Vagina (tissue), 2 donors: ENCODE measurements around the gene MYLK. TPM values are rescaled to one million over a fixed set of nuclear protein-coding genes. Genes with fewer than 3 reads are reported as not detected.
A peak's percentile ranks its signal among the peaks of the same experiment; 100 is the strongest.

ENCODE experiments used
- DNase-seq, 2 donors: peaks; one replicate each; pipeline ENCODE4 v3.0.0-alpha.2; 2017; ENCODE audit errors: extremely low spot score in 2 of 2
- H3K27ac ChIP-seq: fragments of 200-600 bp; sonication (generic); one replicate; pipeline ENCODE4 v1.5.1; 2019
- H3K27me3 ChIP-seq: fragments of 200-600 bp; sonication (generic); one replicate; pipeline ENCODE4 v1.5.1; 2019
- H3K36me3 ChIP-seq, 2 donors: fragments of 200-600 bp; sonication (generic); one replicate each; pipeline ENCODE4 v1.5.1; 2017 to 2019
- H3K4me1 ChIP-seq: fragments of 200-600 bp; sonication (generic); one replicate; pipeline ENCODE4 v1.5.1; 2019
- H3K4me3 ChIP-seq, 2 donors: fragments of 200-600 bp; sonication (generic); 1 replicate in 1 of 2; 2 replicates in 1 of 2; pipeline ENCODE4 v1.5.1; 2016 to 2019
- H3K9me3 ChIP-seq: fragments of 200-600 bp; sonication (generic); one replicate; pipeline ENCODE4 v1.5.1; 2019
- CTCF ChIP-seq, 3 experiments: fragments of 450-650 bp in 2 of 3; fragments of 200-600 bp in 1 of 3; sonication (generic) in 1 of 3; IDR thresholded peaks; one replicate each; pipeline ENCODE4 v1.5.1; 2017 to 2019; ENCODE audit warnings: antibody characterized with exemption in 3 of 3, mild to moderate bottlenecking in 2 of 3, moderate library complexity in 2 of 3
- POLR2A ChIP-seq, 2 donors: fragments of 450-650 bp; IDR thresholded peaks; one replicate each; pipeline ENCODE4 v1.6.1; 2017; ENCODE audit warnings: antibody characterized with exemption in 2 of 2, mild to moderate bottlenecking in 2 of 2, moderate library complexity in 2 of 2
- POLR2AphosphoS5 ChIP-seq, 2 donors: sonication (generic); formaldehyde crosslinking; IDR thresholded peaks; one replicate each; pipeline ENCODE4 v1.9.0; 2017; ENCODE audit warnings: antibody characterized with exemption in 2 of 2, mild to moderate bottlenecking in 2 of 2, low read depth in 1 of 2; ENCODE audit not compliant: insufficient read depth in 1 of 2
- intact Hi-C: fragments of 100-400 bp; cut with DNase I; formaldehyde crosslinking; loops from one replicate; pipeline ENCODE4 v1.15.1; 2023
- total RNA-seq: library from RNA; depleted of rRNA; stranded (reverse); fragments of >200 nt; gene quantifications from one replicate; pipeline ENCODE4 v1.2.3, GENCODE V29; 2016

The MYLK gene
- total RNA-seq, 1 donor from 2014 or later = 352 TPM

- intact Hi-C loops = no loop called here
Observed at GRCh38 chr3:123805101-123805500, 79.0 kb downstream of the MYLK start.

GRCh38 chr3:123804676-123805075, 79.5 kb downstream of the MYLK start:
- Histone ChIP-seq H3K36me3 (no peaks in the 10 kb centered on the region), H3K27me3 (no peaks in the 10 kb centered on the region), H3K27ac (no peak overlapping the region), H3K9me3 (no peaks in the 10 kb centered on the region), H3K4me3 (no peak overlapping the region), H3K4me1 (peaks cover 7% of the 10 kb centered on the region)
- intact Hi-C loops = no loop called here
- TF ChIP-seq CTCF (IDR thresholded peaks at IDR 0.05) (no peak), POLR2AphosphoS5 (IDR thresholded peaks at IDR 0.05; ENCODE audit: insufficient read depth in 1 of 2, low read depth in 1 of 2) (no peak), POLR2A (IDR thresholded peaks at IDR 0.05) (no peak)
- peak in 1 of 2 donors; percentile 77 for DNase-seq

More at GRCh38 chr3:123805101-123805500, 79.0 kb downstream of the MYLK start:
- H3K4me1 ChIP-seq = peaks cover 2% of the 10 kb centered on the region
- no peaks in the 10 kb centered on the region for H3K27me3 ChIP-seq
- no peak for DNase-seq
- H3K27ac ChIP-seq = no peak overlapping the region
- H3K9me3 ChIP-seq = no peaks in the 10 kb centered on the region
- no peak overlapping the region for H3K4me3 ChIP-seq
- H3K36me3 ChIP-seq = no peaks in the 10 kb centered on the region
- TF ChIP-seq POLR2AphosphoS5 (IDR thresholded peaks at IDR 0.05; ENCODE audit: insufficient read depth in 1 of 2, low read depth in 1 of 2) (no peak), CTCF (IDR thresholded peaks at IDR 0.05) (no peak), POLR2A (IDR thresholded peaks at IDR 0.05) (no peak)

- Histone ChIP-seq H3K4me3 (no peak overlapping the region), H3K4me1 (peaks cover 12% of the 10 kb centered on the region), H3K27me3 (no peaks in the 10 kb centered on the region), H3K36me3 (no peaks in the 10 kb centered on the region), H3K27ac (no peak overlapping the region), H3K9me3 (no peaks in the 10 kb centered on the region)
- intact Hi-C loops = no loop called here
- TF ChIP-seq POLR2A (IDR thresholded peaks at IDR 0.05) = no peak
- TF ChIP-seq POLR2AphosphoS5 (IDR thresholded peaks at IDR 0.05; ENCODE audit: insufficient read depth in 1 of 2, low read depth in 1 of 2) = no peak
- TF ChIP-seq CTCF (IDR thresholded peaks at IDR 0.05) = no peak
- no peak for DNase-seq
Observed at GRCh38 chr3:123803521-123803920, 80.6 kb downstream of the MYLK start.

- no peak for DNase-seq
- Histone ChIP-seq H3K27me3 (no peaks in the 10 kb centered on the region), H3K27ac (no peak overlapping the region), H3K9me3 (no peaks in the 10 kb centered on the region), H3K4me3 (no peak overlapping the region), H3K4me1 (peaks cover 12% of the 10 kb centered on the region), H3K36me3 (no peaks in the 10 kb centered on the region)
- no peak for TF ChIP-seq POLR2A (IDR thresholded peaks at IDR 0.05)
- TF ChIP-seq POLR2AphosphoS5 (IDR thresholded peaks at IDR 0.05; ENCODE audit: insufficient read depth in 1 of 2, low read depth in 1 of 2) = no peak
- TF ChIP-seq CTCF (IDR thresholded peaks at IDR 0.05) = no peak
- intact Hi-C loops = no loop called here
Observed at GRCh38 chr3:123802007-123802625, 82.0 kb downstream of the MYLK start.

GRCh38 chr3:123801474-123801873, 82.7 kb downstream of the MYLK start:
- H3K4me1 ChIP-seq = peaks cover 12% of the 10 kb centered on the region
- H3K9me3 ChIP-seq = no peaks in the 10 kb centered on the region
- TF ChIP-seq POLR2AphosphoS5 (IDR thresholded peaks at IDR 0.05; ENCODE audit: insufficient read depth in 1 of 2, low read depth in 1 of 2) = no peak
- H3K27me3 ChIP-seq = no peaks in the 10 kb centered on the region
- intact Hi-C loops = no loop called here
- H3K27ac ChIP-seq = no peak overlapping the region
- H3K4me3 ChIP-seq = no peak overlapping the region
- no peak for DNase-seq
- no peaks in the 10 kb centered on the region for H3K36me3 ChIP-seq
